GM19351 (cell line): ENCODE measurements around the gene CCDC127.
"Not testable (repeated sequence)": the region's sequence is repeated elsewhere in the genome, so short reads cannot be mapped to it uniquely, and the experiment has no call there.

Experiments
- ATAC-seq: cut with Tn5 transposase; IDR thresholded peaks from one replicate; pipeline ENCODE4 v1.9.1; 2021; ENCODE audit warnings: mild to moderate bottlenecking, moderate library complexity; ENCODE audit not compliant: unreplicated experiment

CCDC127 gene

GRCh38 chr5:217494-218456, at the start of gene CCDC127, which contains the start of gene SDHA:
Gene CCDC127, minus strand, starts transcription at chr5:218153. Its CDS starts 1,304 bp downstream, at chr5:216849.
Gene SDHA, plus strand, starts transcription at chr5:218320. Its CDS starts 36 bp downstream, at chr5:218356.
- peak; percentile 71 for ATAC-seq

- no peak for ATAC-seq
Observed at GRCh38 chr5:267716-268115, 49.8 kb upstream of the CCDC127 start.

- ATAC-seq, result not testable (repeated sequence)
Observed at GRCh38 chr5:266311-267026, 48.5 kb upstream of the CCDC127 start.

GRCh38 chr5:264338-264737, 46.4 kb upstream of the CCDC127 start:
- ATAC-seq, result no peak

- ATAC-seq, result not testable (repeated sequence)
Observed at GRCh38 chr5:263275-263974, 45.5 kb upstream of the CCDC127 start.

- ATAC-seq, result no peak
Observed at GRCh38 chr5:257148-257547, 39.2 kb upstream of the CCDC127 start.

- not testable (repeated sequence) for ATAC-seq
Observed at GRCh38 chr5:256347-256746, 38.4 kb upstream of the CCDC127 start.

- ATAC-seq, result not testable (repeated sequence)
Observed at GRCh38 chr5:255116-255515, 37.2 kb upstream of the CCDC127 start.

- ATAC-seq, result not testable (repeated sequence)
Observed at GRCh38 chr5:254322-254721, 36.4 kb upstream of the CCDC127 start.

GRCh38 chr5:252546-252945, 34.6 kb upstream of the CCDC127 start:
- no peak for ATAC-seq

- not testable (repeated sequence) for ATAC-seq
Observed at GRCh38 chr5:251975-252374, 34.0 kb upstream of the CCDC127 start.

GRCh38 chr5:251538-251937, 33.6 kb upstream of the CCDC127 start:
- not testable (repeated sequence) for ATAC-seq

- not testable (repeated sequence) for ATAC-seq
Observed at GRCh38 chr5:251016-251415, 33.1 kb upstream of the CCDC127 start.

GRCh38 chr5:250396-250795, 32.4 kb upstream of the CCDC127 start:
- ATAC-seq, result not testable (repeated sequence)

GRCh38 chr5:245717-246116, 27.8 kb upstream of the CCDC127 start:
- ATAC-seq, result not testable (repeated sequence)

- ATAC-seq, result not testable (repeated sequence)
Observed at GRCh38 chr5:243683-244367, 25.9 kb upstream of the CCDC127 start.

GRCh38 chr5:241045-241669, 23.2 kb upstream of the CCDC127 start:
- not testable (repeated sequence) for ATAC-seq

GRCh38 chr5:240550-240949, 22.6 kb upstream of the CCDC127 start:
- ATAC-seq, result not testable (repeated sequence)

GRCh38 chr5:237931-238330, 20.0 kb upstream of the CCDC127 start:
- not testable (repeated sequence) for ATAC-seq

GRCh38 chr5:235527-235926, 17.6 kb upstream of the CCDC127 start:
- ATAC-seq, result not testable (repeated sequence)
